Naive thymus-derived CD8-positive, alpha-beta T cell (primary cell): ENCODE data around the gene FAM118B. TPM values are rescaled to one million over a fixed set of nuclear protein-coding genes. Genes with fewer than 3 reads are reported as not detected.

Experiments used
- ATAC-seq, 2 donors: fragments of 150-1000 bp; cut with Tn5 transposase in 1 of 2; sonication (Bioruptor Pico), chemical (Tn5 transposase) in 1 of 2; 1 replicate in 1 of 2; 2 replicates in 1 of 2; pipeline ENCODE4 v1.10.0; 2021; ENCODE audit warnings: mild to moderate bottlenecking in 2 of 2, moderate library complexity in 2 of 2
- POLR2A ChIA-PET: fragments of 350-600 bp; sonication (Branson Sonifier 250); formaldehyde crosslinking; loops from one replicate; lab custom pipeline; 2021; ENCODE audit warnings: antibody characterized with exemption; lab: Charles Lee
- DNase-seq, 10 donors: peaks; one replicate each; pipeline versions ENCODE4 v3.0.0 to v3.0.0-alpha.2; 2020 to 2022
- H3K27ac Mint-ChIP-seq, 10 donors: one replicate each; pipeline ENCODE4 v1.8.0; 2020 to 2022; ENCODE audit warnings: mild to moderate bottlenecking in 10 of 10, mixed read lengths in 10 of 10, moderate library complexity in 4 of 10, inconsistent platforms in 1 of 10
- H3K27me3 Mint-ChIP-seq, 5 donors: one replicate each; pipeline ENCODE4 v1.8.0; 2021 to 2022; ENCODE audit warnings: mixed read lengths in 5 of 5
- H3K36me3 Mint-ChIP-seq, 3 donors: one replicate each; pipeline ENCODE4 v1.8.0; 2020 to 2022; ENCODE audit warnings: mixed read lengths in 3 of 3, mild to moderate bottlenecking in 2 of 3, inconsistent platforms in 1 of 3
- H3K4me1 Mint-ChIP-seq, 4 donors: one replicate each; pipeline ENCODE4 v1.8.0; 2021 to 2022; ENCODE audit warnings: mixed read lengths in 4 of 4
- H3K4me3 Mint-ChIP-seq, 10 donors: one replicate each; pipeline ENCODE4 v1.8.0; 2020 to 2022; ENCODE audit warnings: mild to moderate bottlenecking in 10 of 10, mixed read lengths in 10 of 10, moderate library complexity in 6 of 10, inconsistent platforms in 1 of 10
- H3K9me3 Mint-ChIP-seq, 9 donors: one replicate each; pipeline ENCODE4 v1.8.0; 2020 to 2022; ENCODE audit warnings: mixed read lengths in 9 of 9, mild to moderate bottlenecking in 3 of 9, inconsistent platforms in 1 of 9, moderate library complexity in 1 of 9
- polyA plus RNA-seq, 3 donors: library from polyadenylated mRNA; unstranded; fragments of 300-500 nt; fragmentation: Illumina TruSeq; gene quantifications; one replicate each; pipeline ENCODE4 v1.2.3, GENCODE V29; 2021
- total RNA-seq, 8 experiments: library from RNA in 2 of 8; stranded (reverse) in 2 of 8; gene quantifications; one replicate each; pipeline ENCODE4 v1.2.3 and lab custom pipeline; 2021 to 2026

FAM118B gene
- total and polyA plus RNA-seq, 5 experiments from 2014 or later, result 8.9 to 16.3 (median 12.4) TPM

DNA sequence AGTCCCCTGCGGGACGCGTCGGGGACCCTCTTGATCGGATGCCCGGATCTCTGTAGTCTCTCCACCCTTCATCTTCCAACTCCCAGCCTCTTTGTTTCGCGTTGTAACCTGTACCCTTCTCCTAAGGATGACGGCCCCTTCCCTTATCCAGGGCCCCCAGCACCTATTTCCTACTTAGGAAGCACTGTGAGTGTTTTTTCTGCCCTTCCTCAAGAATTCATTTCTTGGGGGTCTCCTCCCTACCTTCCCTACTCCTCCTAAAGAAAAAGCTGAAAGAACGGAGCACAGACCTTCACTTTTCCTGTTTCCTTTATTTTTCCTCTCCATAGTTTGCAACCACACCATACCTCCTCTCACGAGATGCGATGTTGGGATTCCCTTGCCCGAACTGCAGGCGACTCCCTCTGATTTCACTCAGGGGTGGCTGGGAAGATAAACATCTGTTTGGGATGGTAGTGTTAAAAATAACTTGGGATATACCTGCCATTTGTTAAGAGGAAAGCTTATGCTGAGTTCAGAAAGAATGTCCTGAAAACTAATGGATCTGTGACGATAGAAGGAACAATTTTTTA is 593 bp downstream of the FAM118B start:
- no peak for ATAC-seq
- Mint-ChIP-seq H3K27me3 (no peaks in the 10 kb centered on the region), H3K9me3 (no peaks in the 10 kb centered on the region), H3K27ac (peak overlapping the region; percentile 37 to 99 (median 98)), H3K4me1 (peaks cover 22 to 53% (median 44%) of the 10 kb centered on the region in 4 donors), H3K4me3 (peak overlapping the region; percentile 94 to 100 (median 99)), H3K36me3 (peaks cover 0 to 29% (median 8%) of the 10 kb centered on the region in 3 donors)
- POLR2A ChIA-PET, result interaction anchor here (0.9 to 2.8 kb wide), 7 partner anchors 9 to 325 kb away, joined by 3 to 12 read pairs (median 5); partner anchors contain the start of genes FOXRED1, HYLS1, SRPRA and TIRAP
- no peak for DNase-seq

GRCh38 chr11:126214441-126214840 is 2.9 kb downstream of the FAM118B start:
- H3K27me3 Mint-ChIP-seq, result no peaks in the 10 kb centered on the region
- peaks cover 30 to 63% (median 59%) of the 10 kb centered on the region in 4 donors for H3K4me1 Mint-ChIP-seq
- ATAC-seq (no peak), DNase-seq (no peak)
- H3K36me3 Mint-ChIP-seq, result peaks cover 0 to 14% (median 2%) of the 10 kb centered on the region in 3 donors
- H3K9me3 Mint-ChIP-seq, result no peaks in the 10 kb centered on the region
- POLR2A ChIA-PET, result no interaction called here
- peak overlapping the region in 2 of 10 donors; percentile 7 to 48 for H3K4me3 Mint-ChIP-seq
- no peak overlapping the region for H3K27ac Mint-ChIP-seq

DNA sequence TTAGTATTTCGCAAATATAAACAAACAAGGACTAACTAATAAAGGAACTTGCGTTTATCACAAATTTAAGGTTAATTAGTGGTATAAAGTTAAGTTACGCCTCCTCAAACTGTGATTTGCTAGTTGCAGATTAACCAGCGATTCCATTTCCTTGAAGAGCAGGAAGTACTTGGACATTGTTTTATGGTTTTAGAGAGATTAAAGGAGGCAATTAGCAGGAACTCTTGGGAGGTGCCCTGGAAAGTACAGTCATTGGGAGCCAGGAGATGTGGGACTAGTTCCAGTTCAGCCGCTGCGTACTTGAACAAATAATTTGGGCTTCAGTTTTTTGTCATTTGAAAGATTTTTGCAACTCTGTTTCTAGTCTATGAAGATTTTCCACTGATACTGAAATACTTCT is 3.3 kb downstream of the FAM118B start:
- no peak overlapping the region for H3K4me3 Mint-ChIP-seq
- H3K27me3 Mint-ChIP-seq, result no peaks in the 10 kb centered on the region
- DNase-seq, result no peak
- ATAC-seq, result no peak
- POLR2A ChIA-PET, result no interaction called here
- H3K36me3 Mint-ChIP-seq, result peaks cover 0 to 10% (median 0%) of the 10 kb centered on the region in 3 donors
- peaks cover 30 to 62% (median 59%) of the 10 kb centered on the region in 4 donors for H3K4me1 Mint-ChIP-seq
- peak overlapping the region in 1 of 10 donors; percentile 33 for H3K27ac Mint-ChIP-seq
- no peaks in the 10 kb centered on the region for H3K9me3 Mint-ChIP-seq

GRCh38 chr11:126216526-126217305 is 5.1 kb downstream of the FAM118B start:
- Mint-ChIP-seq H3K27me3 (no peaks in the 10 kb centered on the region), H3K4me1 (peaks cover 27 to 55% (median 45%) of the 10 kb centered on the region in 4 donors), H3K9me3 (no peaks in the 10 kb centered on the region), H3K27ac (peak overlapping the region in 2 of 10 donors; percentile 21 to 88), H3K4me3 (no peak overlapping the region), H3K36me3 (peaks cover 0 to 3% (median 0%) of the 10 kb centered on the region in 3 donors)
- ATAC-seq (no peak), DNase-seq (no peak)
- POLR2A ChIA-PET, result no interaction called here

- peaks cover 26 to 56% (median 39%) of the 10 kb centered on the region in 4 donors for H3K4me1 Mint-ChIP-seq
- H3K9me3 Mint-ChIP-seq, result no peaks in the 10 kb centered on the region
- peak overlapping the region in 2 of 10 donors; percentile 21 to 88 for H3K27ac Mint-ChIP-seq
- DNase-seq, result no peak
- peaks cover 0 to 3% (median 0%) of the 10 kb centered on the region in 3 donors for H3K36me3 Mint-ChIP-seq
- ATAC-seq, result no peak
- H3K27me3 Mint-ChIP-seq, result no peaks in the 10 kb centered on the region
- POLR2A ChIA-PET, result no interaction called here
- no peak overlapping the region for H3K4me3 Mint-ChIP-seq
Measured at GRCh38 chr11:126217491-126217890, 5.9 kb downstream of the FAM118B start.

DNA sequence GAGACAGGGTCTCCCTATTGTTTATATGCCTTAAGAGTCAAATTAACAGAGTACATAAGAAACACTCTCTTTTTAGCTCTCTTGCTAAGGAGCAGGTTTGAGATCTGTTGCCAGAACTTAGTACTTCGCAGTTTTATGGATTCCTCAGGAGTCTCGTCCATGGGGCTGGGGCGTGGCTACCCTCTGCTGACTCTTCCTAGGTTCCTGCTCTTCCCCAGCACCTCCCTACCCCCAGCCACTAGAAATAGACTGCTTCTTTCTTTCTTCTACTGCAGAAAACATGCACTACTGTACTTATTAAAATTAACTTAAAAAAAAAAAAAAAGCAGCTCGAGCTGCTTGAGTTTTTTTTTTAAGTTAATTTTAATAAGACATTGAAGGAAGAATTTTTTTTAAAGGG is 8.0 kb downstream of the FAM118B start:
- no peak for DNase-seq
- POLR2A ChIA-PET, result no interaction called here

DNA sequence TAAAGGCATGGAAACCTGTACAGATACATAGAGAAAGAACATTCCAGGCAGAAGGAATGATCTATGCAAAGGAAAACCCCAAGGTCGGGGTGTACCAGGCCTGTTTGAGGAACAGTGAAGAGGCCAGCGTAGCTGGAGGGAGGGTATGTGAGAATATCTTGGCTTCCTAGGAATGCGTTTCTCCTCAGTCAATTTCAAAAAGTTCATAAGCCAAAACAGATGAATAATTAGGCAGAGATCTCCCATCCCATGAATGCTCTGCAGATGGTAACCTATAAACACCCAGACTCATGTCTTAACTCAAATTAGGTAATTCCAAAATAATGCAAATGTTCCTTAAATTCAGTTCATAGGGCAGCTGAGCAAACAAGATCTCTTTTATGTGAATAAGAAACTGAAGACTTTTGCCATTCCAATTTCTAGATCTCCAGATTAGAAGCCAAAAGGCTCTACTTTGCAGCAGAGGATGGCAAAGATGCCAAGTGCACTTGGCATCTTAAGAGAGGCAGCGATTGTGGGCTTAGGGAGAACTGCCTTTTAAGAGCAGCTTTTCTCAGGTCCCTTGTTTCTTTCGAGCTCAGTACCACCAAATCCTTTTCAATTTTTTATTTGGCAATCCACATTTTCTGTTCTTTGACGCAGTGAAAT is 13.2 kb downstream of the FAM118B start:
- DNase-seq (no peak), ATAC-seq (no peak)
- H3K4me3 Mint-ChIP-seq, result no peak overlapping the region
- POLR2A ChIA-PET, result no interaction called here
- peaks cover 0 to 11% (median 0%) of the 10 kb centered on the region in 3 donors for H3K36me3 Mint-ChIP-seq
- H3K9me3 Mint-ChIP-seq, result no peaks in the 10 kb centered on the region
- H3K27ac Mint-ChIP-seq, result no peak overlapping the region
- H3K27me3 Mint-ChIP-seq, result no peaks in the 10 kb centered on the region
- H3K4me1 Mint-ChIP-seq, result peaks cover 2 to 20% (median 7%) of the 10 kb centered on the region in 4 donors

More for the DNA sequence above, 8.0 kb downstream of the FAM118B start:
- Mint-ChIP-seq H3K27me3 (no peaks in the 10 kb centered on the region), H3K4me3 (no peak overlapping the region), H3K36me3 (peaks cover 0 to 3% (median 0%) of the 10 kb centered on the region in 3 donors), H3K27ac (no peak overlapping the region), H3K9me3 (no peaks in the 10 kb centered on the region), H3K4me1 (peaks cover 18 to 46% (median 26%) of the 10 kb centered on the region in 4 donors)
- ATAC-seq, result no peak

DNA sequence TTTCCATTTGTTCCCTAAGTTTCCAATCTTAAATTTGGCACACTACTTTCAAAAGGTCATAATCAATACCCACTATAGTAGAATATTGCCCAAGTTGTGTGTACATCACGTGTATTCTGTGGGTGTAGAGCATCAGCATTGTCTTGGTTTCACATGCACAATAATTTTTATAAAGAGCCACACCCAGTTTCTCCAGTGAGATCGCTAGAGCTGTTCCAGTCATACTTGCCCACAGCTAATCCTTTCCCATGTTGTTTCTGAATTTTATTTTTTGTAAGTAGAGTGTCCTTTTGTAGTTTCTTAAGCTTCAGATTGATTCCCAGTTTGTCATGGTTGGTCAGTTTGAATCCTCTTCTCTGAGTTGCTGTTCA is 13.7 kb downstream of the FAM118B start:
- Mint-ChIP-seq H3K27me3 (no peaks in the 10 kb centered on the region), H3K27ac (no peak overlapping the region)
- POLR2A ChIA-PET, result no interaction called here

GRCh38 chr11:126226334-126227084 is 14.9 kb downstream of the FAM118B start:
- peaks cover 0 to 20% (median 0%) of the 10 kb centered on the region in 3 donors for H3K36me3 Mint-ChIP-seq
- no peaks in the 10 kb centered on the region for H3K9me3 Mint-ChIP-seq
- H3K4me3 Mint-ChIP-seq, result no peak overlapping the region
- no peak for DNase-seq
- POLR2A ChIA-PET, result no interaction called here
- no peak overlapping the region for H3K27ac Mint-ChIP-seq
- no peaks in the 10 kb centered on the region for H3K27me3 Mint-ChIP-seq
- ATAC-seq, result no peak
- peaks cover 0 to 12% (median 7%) of the 10 kb centered on the region in 4 donors for H3K4me1 Mint-ChIP-seq

More for the DNA sequence above, 13.7 kb downstream of the FAM118B start:
- Mint-ChIP-seq H3K36me3 (peaks cover 0 to 12% (median 0%) of the 10 kb centered on the region in 3 donors), H3K9me3 (no peaks in the 10 kb centered on the region), H3K4me1 (peaks cover under 1 to 15% (median 5%) of the 10 kb centered on the region in 4 donors), H3K4me3 (no peak overlapping the region)
- ATAC-seq (no peak), DNase-seq (no peak)

DNA sequence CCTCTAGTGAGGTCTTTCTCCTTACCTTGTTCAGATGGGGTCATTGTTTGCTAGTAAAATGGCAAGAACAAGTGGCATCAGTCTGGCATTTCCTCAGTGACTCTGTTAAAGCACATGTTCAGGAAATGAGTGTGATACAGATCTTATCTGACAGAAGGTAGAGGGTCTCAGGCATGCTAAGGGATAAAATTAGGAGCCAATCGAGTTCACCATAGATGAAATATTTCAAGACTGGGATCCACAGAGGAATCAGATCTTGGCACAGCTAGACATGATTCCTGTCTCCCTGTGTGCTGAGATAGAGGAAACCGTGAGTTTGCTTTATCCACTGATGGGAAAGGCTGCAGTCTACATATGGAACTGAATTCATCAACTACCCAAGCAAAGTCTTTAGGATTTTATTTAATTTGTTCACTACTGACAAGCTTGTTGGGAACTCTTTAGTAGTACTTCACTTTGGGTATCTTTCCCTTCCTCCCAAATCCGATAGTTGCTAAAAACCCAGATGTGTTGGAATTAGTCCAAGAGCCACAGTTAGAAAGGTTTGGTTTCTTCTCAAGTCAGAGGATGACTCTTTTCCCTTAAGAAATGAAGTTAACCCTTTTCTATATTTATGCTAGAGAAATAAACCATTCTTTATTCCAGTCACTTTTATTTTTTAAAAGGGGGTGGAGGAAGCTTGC is 18.4 kb downstream of the FAM118B start:
- no peaks in the 10 kb centered on the region for H3K9me3 Mint-ChIP-seq
- DNase-seq, result no peak
- H3K27me3 Mint-ChIP-seq, result no peaks in the 10 kb centered on the region
- POLR2A ChIA-PET, result no interaction called here
- H3K27ac Mint-ChIP-seq, result peak overlapping the region in 2 of 10 donors; percentile 2 to 79
- no peak for ATAC-seq
- H3K4me1 Mint-ChIP-seq, result peaks cover 0 to 5% (median under 1%) of the 10 kb centered on the region in 4 donors
- H3K4me3 Mint-ChIP-seq, result no peak overlapping the region
- peaks cover 0 to 24% (median 0%) of the 10 kb centered on the region in 3 donors for H3K36me3 Mint-ChIP-seq

DNA sequence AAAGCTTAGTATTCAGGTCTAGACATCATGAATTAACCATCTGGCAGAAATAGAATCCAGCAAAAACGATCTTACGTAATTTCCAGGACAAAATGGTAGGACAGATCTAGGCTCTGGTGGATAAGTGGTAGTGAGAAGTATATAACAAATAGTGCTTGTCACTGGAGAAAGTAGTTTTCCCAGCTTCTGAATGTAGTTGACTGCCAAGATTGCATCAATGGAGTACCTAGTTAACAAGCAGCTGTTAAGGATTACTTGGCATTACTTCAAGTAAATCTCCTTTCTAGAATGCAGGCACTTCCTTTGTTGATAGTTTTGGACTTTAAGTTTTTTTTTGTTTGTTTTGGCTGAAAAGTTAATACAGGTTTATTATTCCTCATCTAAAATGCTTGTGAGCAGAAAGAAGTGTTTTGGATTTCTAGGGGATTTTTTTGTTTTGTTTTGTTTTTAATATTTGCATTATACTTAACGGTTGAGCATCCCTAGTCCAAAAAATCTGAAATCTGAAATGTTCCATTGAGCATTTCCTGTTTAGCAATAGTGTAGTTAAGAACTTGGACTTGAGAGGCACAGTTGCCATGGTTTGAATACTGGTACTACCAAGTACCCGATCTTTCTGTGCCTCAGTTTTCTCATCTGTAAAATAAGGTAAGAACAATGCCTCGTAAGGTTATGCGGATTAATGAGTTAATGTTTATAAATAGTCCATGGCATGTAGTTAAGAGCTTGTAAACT is 20.3 kb downstream of the FAM118B start:
- Mint-ChIP-seq H3K9me3 (no peaks in the 10 kb centered on the region), H3K36me3 (peaks cover 6 to 42% (median 7%) of the 10 kb centered on the region in 3 donors), H3K4me3 (no peak overlapping the region), H3K4me1 (peaks cover 0 to 3% (median under 1%) of the 10 kb centered on the region in 4 donors), H3K27ac (peak overlapping the region in 1 of 10 donors; percentile 71), H3K27me3 (no peaks in the 10 kb centered on the region)
- ATAC-seq (no peak), DNase-seq (no peak)
- POLR2A ChIA-PET, result no interaction called here
